ENCODE data around the gene SLC2A4. TPM values are rescaled to one million over a fixed set of nuclear protein-coding genes. Genes with fewer than 3 reads are reported as not detected.

SLC2A4 gene
- total RNA-seq, 2 experiments from 2014 or later: not detected

DNA sequence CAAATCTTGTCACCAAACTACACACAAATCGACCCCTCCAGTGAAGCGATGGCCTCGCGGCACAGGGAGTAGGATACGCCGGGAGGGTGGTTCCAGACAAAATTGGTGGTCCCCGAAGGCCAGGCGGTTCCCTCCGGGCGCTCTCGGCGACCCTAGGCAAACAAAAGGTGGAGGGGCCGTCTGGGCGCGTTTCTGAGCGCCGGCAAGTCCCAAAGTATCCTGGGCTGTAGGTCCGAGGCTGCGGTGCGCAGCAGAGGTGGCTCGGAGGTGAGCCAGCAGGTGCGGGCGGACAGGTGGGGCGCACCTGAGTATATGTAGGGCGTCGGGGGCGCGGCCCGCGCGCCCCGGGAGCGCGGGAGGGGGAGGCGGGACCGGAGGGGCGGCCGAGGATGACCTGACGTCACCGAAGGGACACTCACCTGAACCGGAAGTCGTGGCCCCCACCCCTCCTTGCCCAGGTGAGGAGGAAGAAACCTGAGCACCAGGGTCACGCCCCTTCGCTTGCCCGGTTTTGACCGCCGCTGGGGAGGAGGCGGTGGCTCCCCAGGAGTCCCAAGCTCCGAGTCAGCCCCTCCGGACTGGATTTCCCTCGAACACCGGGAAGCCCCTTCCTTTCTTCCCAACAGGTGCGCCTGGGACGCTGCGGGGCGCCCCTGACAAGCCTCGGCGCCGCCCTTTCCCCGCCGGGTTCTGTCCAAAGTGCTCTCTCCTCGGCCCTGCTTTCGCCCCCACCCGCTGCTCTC, 19.2 kb upstream of the SLC2A4 start, which contains the start of gene CLDN7:
Gene CLDN7 (minus strand): TSS at position 287 of the 743 bp plus-strand sequence. CDS start 435 bp downstream, outside the sequence.
- peaks cover 28% of the 10 kb centered on the region for H3K27me3 Mint-ChIP-seq
- H3K36me3 Mint-ChIP-seq: no peaks in the 10 kb centered on the region
- DNase-seq: peak; percentile 39
- peak within 1 kb of the TSS; percentile 53 for H3K27ac Mint-ChIP-seq
- peaks cover 22% of the 10 kb centered on the region for H3K4me1 Mint-ChIP-seq
- peak within 1 kb of the TSS; percentile 77 for H3K4me3 Mint-ChIP-seq
- ATAC-seq (ENCODE audit: low read depth): no peak
- H3K9me3 Mint-ChIP-seq: no peaks in the 10 kb centered on the region
- POLR2A ChIA-PET: interaction anchor here (1.1 kb wide), 1 partner anchor 11 kb away, joined by 5 read pairs; the partner anchor contains the start of gene CTDNEP1

DNA sequence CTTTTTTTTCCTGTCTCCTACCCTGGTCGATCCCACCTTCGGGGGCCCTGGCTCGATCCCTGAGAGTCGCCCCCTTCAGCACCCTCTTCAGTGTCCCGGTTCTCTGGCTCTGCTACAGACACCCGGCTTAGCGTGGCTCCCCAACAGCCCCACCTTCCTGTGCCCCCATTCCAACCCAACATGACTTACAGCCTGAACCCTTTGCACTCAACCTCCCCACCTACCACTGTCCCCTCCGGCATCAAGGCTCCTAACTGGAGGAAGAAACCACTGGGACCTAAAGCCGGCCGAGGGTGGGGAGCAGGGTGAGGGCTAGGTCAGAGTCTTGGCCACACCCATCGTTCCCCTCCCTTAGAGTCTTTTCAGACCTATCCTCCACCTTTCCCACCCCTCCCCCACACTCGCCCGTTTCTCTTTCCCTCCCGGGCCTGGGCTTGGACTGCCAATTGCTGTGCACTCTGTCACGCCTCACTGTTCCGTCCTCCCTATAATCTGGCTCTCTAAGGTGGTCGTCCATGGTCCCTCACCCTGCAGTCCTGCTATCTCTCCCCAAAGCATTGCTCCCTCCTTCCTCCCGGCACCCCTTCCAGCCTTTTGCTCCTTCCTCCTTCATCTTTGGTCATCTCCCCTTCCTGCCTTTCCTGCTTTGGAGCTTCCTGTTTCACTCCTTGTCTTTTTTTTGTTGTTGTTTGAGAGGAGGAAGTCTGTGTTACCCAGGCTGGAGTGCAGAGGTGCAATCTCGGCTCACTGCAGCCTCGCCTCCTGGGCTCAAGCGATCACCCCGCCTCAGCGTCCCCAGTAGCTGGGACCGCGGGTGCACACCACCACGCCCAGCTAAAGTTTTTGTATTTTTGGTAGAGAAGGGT, 18.4 kb upstream of the SLC2A4 start:
- Mint-ChIP-seq H3K9me3 (no peaks in the 10 kb centered on the region), H3K27ac (peak overlapping the region; percentile 53), H3K4me1 (peaks cover 22% of the 10 kb centered on the region), H3K4me3 (peak overlapping the region; percentile 77), H3K27me3 (peaks cover 33% of the 10 kb centered on the region), H3K36me3 (no peaks in the 10 kb centered on the region)
- POLR2A ChIA-PET: no interaction called here
- ATAC-seq (ENCODE audit: low read depth) (peak; percentile 16), DNase-seq (peak; percentile 41)

DNA sequence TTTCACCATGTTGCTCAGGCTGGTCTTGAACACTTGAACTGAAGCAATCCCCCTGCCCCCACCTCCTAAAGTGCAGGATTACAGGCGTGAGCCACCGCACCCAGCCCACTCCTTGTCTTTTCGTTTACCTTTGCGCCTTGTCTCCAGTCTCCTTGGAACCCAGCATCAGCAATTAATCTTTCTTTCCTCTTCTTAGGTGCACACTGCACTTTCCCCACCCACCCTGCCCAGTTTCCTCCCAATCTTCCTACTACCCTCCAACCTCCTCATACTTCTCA, 17.8 kb upstream of the SLC2A4 start:
- no peaks in the 10 kb centered on the region for H3K36me3 Mint-ChIP-seq
- ATAC-seq (ENCODE audit: low read depth) (no peak), DNase-seq (no peak)
- H3K4me1 Mint-ChIP-seq: peaks cover 22% of the 10 kb centered on the region
- H3K9me3 Mint-ChIP-seq: no peaks in the 10 kb centered on the region
- POLR2A ChIA-PET: no interaction called here
- H3K27me3 Mint-ChIP-seq: peaks cover 33% of the 10 kb centered on the region
- peak overlapping the region; percentile 77 for H3K4me3 Mint-ChIP-seq
- H3K27ac Mint-ChIP-seq: peak overlapping the region; percentile 60

DNA sequence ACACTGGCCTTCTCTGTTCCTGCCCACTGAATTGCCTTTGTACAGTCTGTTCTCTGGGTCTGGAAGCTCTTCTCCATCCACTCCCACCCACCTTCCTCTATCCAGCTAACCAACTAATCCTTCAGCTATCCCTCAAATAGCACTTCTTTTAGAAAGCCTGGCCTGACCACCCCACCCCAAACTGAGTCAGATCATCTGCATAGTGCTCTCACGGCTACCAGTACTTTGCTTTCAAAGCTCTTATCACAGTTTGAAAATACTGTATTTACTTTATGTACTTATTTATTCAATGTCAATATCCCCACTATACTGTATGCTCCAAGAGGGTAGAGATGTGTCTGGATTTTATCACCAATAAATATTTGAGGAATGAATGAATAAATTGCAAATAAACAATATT, 14.7 kb upstream of the SLC2A4 start:
- Mint-ChIP-seq H3K4me1 (peaks cover 18% of the 10 kb centered on the region), H3K27me3 (peaks cover 33% of the 10 kb centered on the region), H3K9me3 (no peaks in the 10 kb centered on the region), H3K27ac (no peak overlapping the region), H3K36me3 (no peaks in the 10 kb centered on the region), H3K4me3 (no peak overlapping the region)
- ATAC-seq (ENCODE audit: low read depth): no peak
- POLR2A ChIA-PET: interaction anchor here (1.3 kb wide), 1 partner anchor 128 kb away, joined by 3 read pairs; the partner anchor contains the start of gene PLSCR3
- DNase-seq: no peak

DNA sequence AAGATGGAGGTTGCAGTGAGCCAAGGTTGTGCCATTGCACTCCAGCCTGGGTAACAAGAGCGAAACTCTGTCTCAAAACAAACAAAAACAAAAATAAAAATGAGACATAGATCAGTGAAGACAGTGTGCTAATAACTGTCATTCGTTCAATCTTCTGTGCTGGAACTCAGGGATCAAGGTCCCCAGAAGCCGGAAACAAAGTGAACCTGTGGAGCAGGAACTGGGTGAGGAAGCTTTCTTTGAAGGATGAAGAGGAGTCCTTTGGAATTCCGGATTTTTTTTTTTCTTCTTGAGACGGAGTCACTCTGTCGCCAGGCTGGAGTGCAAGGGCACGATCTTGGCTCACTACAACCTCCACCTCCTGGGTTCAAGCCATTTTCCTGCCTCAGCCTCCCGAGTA, 2.1 kb upstream of the SLC2A4 start:
- Mint-ChIP-seq H3K27ac (no peak overlapping the region), H3K9me3 (no peaks in the 10 kb centered on the region), H3K36me3 (no peaks in the 10 kb centered on the region), H3K4me3 (no peak overlapping the region), H3K27me3 (peaks cover 28% of the 10 kb centered on the region), H3K4me1 (peaks cover 14% of the 10 kb centered on the region)
- ATAC-seq (ENCODE audit: low read depth) (no peak), DNase-seq (no peak)
- POLR2A ChIA-PET: interaction anchor here (0.6 kb wide), 1 partner anchor 482 kb away, joined by 5 read pairs; no protein-coding TSS in a partner anchor

DNA sequence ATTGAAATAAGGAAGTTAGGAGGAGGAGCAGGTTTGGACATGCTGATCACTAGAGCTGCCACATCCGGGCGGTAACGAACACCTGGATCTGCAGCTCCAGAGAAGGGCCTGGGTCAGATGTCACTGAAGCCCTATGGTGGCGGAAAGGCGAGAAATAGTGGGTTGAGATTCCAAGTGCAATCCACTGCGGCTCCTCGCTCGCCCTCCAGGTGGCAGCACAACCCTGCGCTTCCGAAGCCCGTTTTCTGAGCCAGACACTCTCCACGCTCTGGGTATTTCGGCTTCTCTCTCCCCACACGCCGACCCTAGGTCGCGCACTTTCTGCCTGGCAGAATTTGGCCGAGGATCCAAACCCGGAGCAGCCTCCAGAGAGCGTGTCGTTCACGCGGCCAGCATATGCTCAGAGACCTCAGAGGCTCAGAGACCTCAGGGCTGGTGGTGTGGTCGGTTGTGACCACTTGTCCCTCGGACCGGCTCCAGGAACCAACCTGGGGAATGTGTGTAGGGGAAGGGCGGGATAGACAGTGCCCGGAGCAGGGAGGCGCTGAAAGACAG, 922 bp upstream of the SLC2A4 start:
- Mint-ChIP-seq H3K4me1 (peaks cover 14% of the 10 kb centered on the region), H3K4me3 (peak overlapping the region; percentile 80), H3K36me3 (no peaks in the 10 kb centered on the region), H3K27ac (no peak overlapping the region), H3K27me3 (peaks cover 28% of the 10 kb centered on the region), H3K9me3 (no peaks in the 10 kb centered on the region)
- ATAC-seq (ENCODE audit: low read depth): peak; percentile 75
- DNase-seq: peak; percentile 90
- POLR2A ChIA-PET: interaction anchor here (0.5 to 2.7 kb wide), 8 partner anchors 12 to 407 kb away, joined by 3 to 7 read pairs (median 5); partner anchors contain the start of genes ACADVL, DLG4 and WRAP53

DNA sequence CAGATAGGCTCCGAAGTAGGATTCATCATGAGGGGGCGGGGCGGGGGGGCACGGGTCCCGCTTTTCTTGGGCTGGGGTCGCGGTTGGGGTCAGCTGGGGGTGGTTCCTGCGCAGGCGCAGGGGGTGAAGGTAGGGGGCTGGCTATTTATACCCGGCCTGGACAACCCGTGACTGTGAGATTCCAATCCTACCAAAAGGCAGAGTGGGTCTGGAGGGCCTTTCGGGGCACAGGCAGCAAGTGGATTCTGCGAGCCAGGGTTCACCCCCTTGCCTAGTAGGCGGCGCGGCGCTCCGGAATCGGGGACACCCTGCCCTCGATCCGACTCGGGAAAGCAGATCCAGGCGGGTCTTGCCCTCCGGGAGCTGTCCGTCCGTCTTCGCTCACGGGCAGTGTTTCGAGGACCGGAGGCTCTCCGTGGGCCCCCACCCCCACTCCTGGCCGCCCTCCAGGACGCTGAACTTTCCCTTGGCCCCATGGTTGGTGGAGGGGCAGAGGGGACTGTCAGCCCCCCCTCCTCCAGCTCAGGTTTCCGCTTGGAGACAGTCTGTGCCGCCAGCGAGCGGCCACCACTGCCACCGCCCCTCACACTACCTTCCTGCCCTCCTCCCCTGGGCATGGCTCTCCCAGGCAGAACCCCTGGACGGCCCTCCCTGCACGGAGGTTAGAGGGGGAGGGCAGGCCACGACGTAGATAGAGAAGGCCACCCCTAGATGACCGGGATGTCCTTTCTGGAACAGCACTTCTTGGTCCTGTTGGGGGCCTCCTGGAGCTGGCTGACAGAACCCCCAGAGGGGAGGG, 634 bp downstream of the SLC2A4 start:
- H3K27ac Mint-ChIP-seq: no peak overlapping the region
- H3K27me3 Mint-ChIP-seq: peaks cover 27% of the 10 kb centered on the region
- DNase-seq (no peak), ATAC-seq (ENCODE audit: low read depth) (no peak)
- peak overlapping the region; percentile 80 for H3K4me3 Mint-ChIP-seq
- POLR2A ChIA-PET: interaction anchor here (1.0 to 2.7 kb wide), 8 partner anchors 10 to 406 kb away, joined by 3 to 7 read pairs (median 4); partner anchors contain the start of genes ACADVL, ACAP1, DLG4 and POLR2A
- H3K36me3 Mint-ChIP-seq: no peaks in the 10 kb centered on the region
- no peaks in the 10 kb centered on the region for H3K9me3 Mint-ChIP-seq
- H3K4me1 Mint-ChIP-seq: peaks cover 14% of the 10 kb centered on the region

DNA sequence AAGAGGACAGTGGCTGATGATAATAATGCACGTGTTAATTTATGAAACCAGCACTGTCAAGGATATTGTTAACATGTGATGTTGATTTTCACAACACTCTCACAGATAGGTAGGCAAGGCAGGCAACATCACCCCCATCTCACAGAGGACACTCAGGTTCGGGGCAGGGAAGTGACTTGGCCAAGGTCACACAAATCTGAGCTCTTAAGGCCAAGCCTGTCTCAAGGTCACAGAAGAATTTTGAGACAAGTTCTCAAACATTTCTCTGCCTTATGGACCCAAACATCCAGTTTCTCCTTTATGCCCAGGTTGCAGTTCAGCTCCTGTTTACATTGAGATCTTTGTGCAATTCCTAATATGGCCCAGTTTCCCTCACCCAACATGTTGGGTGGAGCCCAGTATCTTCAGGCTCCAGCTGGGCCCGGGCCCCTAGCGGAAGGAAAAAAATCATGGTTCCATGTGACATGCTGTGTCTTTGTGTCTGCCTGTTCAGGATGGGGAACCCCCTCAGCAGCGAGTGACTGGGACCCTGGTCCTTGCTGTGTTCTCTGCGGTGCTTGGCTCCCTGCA, 1.3 kb downstream of the SLC2A4 start:
- Mint-ChIP-seq H3K9me3 (no peaks in the 10 kb centered on the region), H3K4me1 (peaks cover 14% of the 10 kb centered on the region), H3K36me3 (no peaks in the 10 kb centered on the region), H3K27me3 (peaks cover 29% of the 10 kb centered on the region), H3K27ac (no peak overlapping the region), H3K4me3 (no peak overlapping the region)
- POLR2A ChIA-PET: interaction anchor here (1.0 to 2.7 kb wide), 3 partner anchors 30 to 201 kb away, joined by 3 to 7 read pairs (median 3); partner anchors contain the start of gene POLR2A
- no peak for DNase-seq
- no peak for ATAC-seq (ENCODE audit: low read depth)

DNA sequence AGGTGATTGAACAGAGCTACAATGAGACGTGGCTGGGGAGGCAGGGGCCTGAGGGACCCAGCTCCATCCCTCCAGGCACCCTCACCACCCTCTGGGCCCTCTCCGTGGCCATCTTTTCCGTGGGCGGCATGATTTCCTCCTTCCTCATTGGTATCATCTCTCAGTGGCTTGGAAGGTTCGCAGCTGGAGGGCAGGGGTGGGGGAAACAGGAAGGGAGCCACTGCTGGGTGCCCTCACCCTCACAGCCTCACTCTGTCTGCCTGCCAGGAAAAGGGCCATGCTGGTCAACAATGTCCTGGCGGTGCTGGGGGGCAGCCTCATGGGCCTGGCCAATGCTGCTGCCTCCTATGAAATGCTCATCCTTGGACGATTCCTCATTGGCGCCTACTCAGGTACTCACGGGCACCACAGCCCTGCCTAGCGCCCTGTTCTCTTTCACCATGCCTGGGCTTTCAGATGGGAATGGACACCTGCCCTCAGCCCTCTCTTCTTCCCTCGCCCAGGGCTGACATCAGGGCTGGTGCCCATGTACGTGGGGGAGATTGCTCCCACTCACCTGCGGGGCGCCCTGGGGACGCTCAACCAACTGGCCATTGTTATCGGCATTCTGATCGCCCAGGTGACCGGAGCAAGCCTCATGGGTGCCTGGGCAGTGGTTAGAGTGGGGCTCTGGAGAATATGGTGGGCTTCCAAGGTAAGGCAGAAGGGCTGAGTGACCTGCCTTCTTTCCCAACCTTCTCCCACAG, 2.1 kb downstream of the SLC2A4 start:
- Mint-ChIP-seq H3K4me1 (peaks cover 14% of the 10 kb centered on the region), H3K36me3 (no peaks in the 10 kb centered on the region), H3K9me3 (no peaks in the 10 kb centered on the region), H3K27me3 (peaks cover 35% of the 10 kb centered on the region), H3K27ac (no peak overlapping the region), H3K4me3 (no peak overlapping the region)
- no peak for DNase-seq
- POLR2A ChIA-PET: no interaction called here
- no peak for ATAC-seq (ENCODE audit: low read depth)

DNA sequence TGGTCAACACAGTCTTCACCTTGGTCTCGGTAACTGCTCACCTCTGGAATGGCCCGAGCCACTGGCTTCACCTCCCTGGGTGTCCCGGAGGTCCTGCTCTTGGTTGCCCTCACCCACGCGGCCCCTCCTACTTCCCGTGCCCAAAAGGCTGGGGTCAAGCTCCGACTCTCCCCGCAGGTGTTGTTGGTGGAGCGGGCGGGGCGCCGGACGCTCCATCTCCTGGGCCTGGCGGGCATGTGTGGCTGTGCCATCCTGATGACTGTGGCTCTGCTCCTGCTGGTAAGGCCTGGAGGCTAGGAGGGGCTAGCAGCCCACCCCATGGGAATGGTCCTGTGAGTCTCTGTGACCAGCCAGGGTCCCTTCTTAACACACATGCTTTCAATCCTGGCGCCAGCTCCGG, 3.4 kb downstream of the SLC2A4 start:
- no peaks in the 10 kb centered on the region for H3K9me3 Mint-ChIP-seq
- no peak overlapping the region for H3K27ac Mint-ChIP-seq
- DNase-seq (no peak), ATAC-seq (ENCODE audit: low read depth) (no peak)
- POLR2A ChIA-PET: interaction anchor here (0.5 to 0.6 kb wide), 2 partner anchors 28 to 83 kb away, joined by 3 to 4 read pairs; no protein-coding TSS in a partner anchor
- H3K27me3 Mint-ChIP-seq: peaks cover 32% of the 10 kb centered on the region
- no peaks in the 10 kb centered on the region for H3K36me3 Mint-ChIP-seq
- no peak overlapping the region for H3K4me3 Mint-ChIP-seq
- H3K4me1 Mint-ChIP-seq: peaks cover 14% of the 10 kb centered on the region

DNA sequence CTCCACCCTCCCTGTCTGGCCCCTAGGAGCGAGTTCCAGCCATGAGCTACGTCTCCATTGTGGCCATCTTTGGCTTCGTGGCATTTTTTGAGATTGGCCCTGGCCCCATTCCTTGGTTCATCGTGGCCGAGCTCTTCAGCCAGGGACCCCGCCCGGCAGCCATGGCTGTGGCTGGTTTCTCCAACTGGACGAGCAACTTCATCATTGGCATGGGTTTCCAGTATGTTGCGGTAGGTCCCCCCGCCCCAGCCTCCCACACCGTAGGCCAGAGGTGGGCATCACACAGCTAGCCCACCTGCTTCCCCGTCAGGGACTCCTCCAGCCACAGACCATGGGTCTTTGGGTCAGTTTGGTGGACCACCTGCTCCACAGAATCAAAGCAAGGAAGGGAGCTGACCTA, 4.2 kb downstream of the SLC2A4 start:
- Mint-ChIP-seq H3K4me3 (no peak overlapping the region), H3K4me1 (peaks cover 8% of the 10 kb centered on the region), H3K27ac (no peak overlapping the region), H3K9me3 (no peaks in the 10 kb centered on the region), H3K27me3 (peaks cover 34% of the 10 kb centered on the region), H3K36me3 (no peaks in the 10 kb centered on the region)
- ATAC-seq (ENCODE audit: low read depth) (no peak), DNase-seq (no peak)
- POLR2A ChIA-PET: interaction anchor here (0.6 to 1.2 kb wide), 3 partner anchors 29 to 313 kb away, joined by 3 to 4 read pairs (median 4); partner anchors contain the start of gene ACAP1

Data from activated naive CD8-positive, alpha-beta T cell treated with anti-CD3 and anti-CD28 coated beads, Interleukin-2, amount 10 ng/mL, durations not matched to agents 7 days and 5 days (primary cell).